Measurements from ENCODE around the gene PPP3CA.
"Not testable (repeated sequence)": the region's sequence is repeated elsewhere in the genome, so short reads cannot be mapped to it uniquely, and the experiment has no call there.

PPP3CA gene

DNA sequence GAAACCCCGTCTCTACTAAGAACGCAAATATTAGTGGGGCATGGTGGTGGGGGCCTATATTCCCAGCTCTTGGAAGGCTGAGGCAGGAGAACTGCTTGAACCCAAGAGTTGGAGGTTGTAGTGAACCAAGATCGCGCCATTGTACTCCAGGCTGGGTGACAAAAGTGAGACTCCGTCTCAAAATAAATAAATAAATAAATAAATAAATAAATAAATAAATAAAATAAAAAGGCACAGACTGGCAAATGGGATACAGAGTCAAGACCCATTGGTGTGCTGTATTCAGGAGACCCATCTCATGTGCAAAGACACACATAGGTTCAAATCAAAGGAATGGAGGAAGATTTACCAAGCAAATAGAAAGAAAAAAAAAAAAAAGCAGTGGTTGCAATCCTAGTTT is 216.3 kb downstream of the PPP3CA start:
- not testable (repeated sequence) for DNase-seq

DNA sequence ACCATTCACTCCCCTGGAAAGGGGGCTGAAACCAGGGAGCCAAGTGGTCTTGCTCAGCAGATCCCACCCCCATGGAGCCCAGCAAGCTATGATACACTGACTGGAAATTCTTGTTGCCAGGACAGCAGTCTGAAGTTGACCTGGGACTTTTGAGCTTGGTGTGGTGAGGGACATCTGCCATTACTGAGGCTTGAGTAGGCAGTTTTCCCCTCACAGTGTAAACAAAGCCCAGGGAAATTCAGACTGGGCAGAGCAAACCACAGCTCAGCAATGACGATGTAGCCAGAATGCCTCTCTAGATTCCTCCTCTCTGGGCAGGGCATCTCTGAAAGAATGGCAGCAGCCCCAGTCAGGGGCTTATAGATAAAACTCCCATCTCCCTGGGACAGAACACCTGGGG is 218.4 kb downstream of the PPP3CA start:
- DNase-seq, result not testable (repeated sequence)

DNA sequence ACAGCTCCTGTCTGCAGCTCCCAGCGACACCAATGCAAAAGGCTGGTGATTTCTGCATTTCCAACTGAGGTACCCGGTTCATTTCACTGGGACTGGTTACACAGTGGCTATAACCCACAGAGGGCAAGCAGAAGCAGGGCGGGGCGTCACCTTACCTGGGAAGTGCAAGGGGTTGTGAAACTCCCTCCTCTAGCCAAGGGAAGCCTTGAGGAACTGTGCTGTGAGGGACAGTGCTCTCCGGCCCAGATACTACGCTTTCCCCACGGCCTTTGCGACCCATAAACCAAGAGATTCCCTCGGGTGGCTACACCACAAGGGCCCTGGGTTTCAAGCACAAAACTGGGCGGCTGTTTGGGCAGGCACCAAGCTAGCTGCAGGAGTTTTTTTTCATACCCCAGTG is 218.9 kb downstream of the PPP3CA start:
- DNase-seq, result no peak

DNA sequence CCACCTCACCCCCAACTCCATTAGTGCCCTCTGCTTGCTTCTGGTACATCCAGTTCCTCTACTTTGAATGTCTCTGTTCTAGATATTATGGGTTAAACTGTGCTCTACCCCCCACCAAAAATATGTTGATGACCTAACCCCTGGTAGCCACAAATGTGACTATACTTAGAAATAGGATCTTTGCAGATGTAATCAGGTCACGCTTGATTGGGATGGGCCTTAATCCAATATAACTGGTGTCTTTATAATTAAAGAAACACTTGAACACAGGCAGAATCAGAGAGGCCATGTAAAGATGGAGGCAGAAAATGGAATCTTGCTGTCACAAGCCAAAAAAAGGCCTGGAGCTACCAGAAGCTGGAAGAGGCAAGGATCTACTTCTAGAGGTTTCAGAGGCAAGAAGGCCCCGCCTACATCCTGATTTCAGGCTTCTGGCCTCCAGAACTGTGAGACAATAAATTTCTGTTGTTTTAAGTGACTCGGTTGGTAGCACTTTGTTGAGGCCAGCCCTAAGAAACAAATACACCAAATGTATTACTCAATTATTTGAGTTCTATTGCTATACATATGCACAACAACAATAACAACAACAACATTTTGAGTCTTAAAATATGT is 220.0 kb downstream of the PPP3CA start:
- DNase-seq, result no peak

DNA sequence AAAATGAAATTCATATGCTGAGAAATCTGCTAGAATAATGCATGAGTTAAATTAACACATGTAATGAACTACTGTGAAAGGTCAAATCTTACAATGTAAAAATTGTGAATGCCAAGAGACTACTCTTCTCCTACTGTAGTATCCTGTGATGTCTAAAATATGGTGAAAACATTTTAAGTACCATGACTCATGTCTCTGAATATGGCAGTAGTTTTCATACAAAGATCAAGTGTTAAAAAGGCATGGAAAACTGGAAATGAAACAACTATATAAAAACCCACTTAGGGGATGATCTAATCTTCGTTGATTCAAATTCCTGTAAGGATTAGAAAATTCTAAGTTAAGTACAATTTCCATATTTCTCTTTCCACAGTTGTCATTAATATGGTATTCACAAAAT is 221.3 kb downstream of the PPP3CA start:
- DNase-seq, result no peak

DNA sequence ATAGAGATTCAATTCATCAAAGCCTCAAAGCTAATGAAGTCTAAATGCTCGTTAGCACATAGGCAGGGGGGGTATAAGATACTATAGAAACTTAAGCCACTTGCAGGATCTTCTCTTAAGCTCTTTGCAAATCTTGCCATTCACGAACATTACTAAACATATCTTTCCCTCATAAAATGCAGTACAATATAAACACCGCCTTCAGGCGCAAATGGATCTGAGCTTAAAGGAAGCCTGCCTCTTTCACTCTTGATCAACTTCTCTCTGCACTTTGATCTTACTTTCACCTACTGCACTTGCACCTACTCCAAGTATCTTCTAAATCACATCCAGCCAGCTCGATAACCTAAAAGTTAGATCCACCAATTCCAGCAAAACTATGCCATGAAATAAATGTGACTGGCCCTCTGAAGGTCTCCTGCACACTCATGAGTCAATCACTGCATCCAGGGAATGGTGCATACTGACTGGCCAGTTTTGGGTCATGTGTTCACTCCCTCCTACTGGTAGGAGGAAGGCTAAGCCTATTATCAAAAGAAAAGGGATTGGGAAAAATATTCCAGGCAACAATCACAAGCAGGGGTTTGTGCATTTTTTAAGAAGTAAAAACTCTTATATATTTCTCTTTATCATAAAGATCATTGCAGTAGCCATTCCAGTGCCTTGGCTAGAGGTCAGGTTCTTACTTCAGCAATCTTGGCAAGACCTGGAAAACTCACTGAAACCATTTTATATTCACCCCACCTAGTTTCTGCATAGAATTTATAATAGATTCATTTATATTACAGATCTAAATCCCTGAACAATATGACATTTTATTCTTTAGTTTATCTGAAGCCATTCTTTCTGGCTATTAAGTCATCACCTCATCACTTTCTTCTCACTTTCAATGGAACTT is 222.0 kb downstream of the PPP3CA start:
- DNase-seq, result no peak

DNA sequence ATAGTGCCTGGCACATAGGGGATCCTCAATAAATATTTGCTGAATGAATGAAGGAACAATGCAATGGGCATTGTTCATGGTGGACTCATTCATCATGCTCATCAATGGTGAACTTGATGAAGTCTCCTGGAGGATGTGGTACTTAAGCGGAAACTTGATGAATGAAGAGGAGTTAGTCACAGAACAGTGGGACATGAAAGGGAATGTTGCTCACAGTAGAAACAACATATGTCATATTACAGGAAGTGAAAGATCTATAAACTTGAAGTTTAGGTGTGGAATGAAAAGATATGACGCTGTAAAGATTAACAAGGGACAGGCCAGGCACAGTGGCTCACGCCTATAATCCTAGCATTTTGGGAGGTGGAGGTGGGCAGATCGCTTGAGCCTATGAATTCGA is 224.1 kb downstream of the PPP3CA start:
- no peak for DNase-seq

DNA sequence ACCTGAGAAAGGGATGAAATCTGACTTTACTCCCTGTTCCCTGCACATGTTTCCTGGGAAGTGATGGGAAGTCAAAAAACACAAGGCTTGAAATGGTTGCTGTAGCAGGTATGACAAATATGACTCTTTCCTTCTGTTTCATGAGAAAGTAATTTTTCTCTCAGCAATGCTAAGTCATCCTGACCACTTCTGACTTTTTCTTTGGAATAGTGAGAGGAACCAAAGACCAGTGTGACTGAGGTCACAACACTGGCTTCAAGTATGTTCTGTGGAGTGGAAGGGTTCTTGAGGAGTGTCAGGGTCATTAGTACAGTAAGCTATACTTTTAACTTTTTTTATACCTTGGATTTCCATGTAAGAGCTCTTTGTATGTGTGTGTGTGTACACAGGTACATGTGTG is 225.3 kb downstream of the PPP3CA start:
- DNase-seq, result no peak

DNA sequence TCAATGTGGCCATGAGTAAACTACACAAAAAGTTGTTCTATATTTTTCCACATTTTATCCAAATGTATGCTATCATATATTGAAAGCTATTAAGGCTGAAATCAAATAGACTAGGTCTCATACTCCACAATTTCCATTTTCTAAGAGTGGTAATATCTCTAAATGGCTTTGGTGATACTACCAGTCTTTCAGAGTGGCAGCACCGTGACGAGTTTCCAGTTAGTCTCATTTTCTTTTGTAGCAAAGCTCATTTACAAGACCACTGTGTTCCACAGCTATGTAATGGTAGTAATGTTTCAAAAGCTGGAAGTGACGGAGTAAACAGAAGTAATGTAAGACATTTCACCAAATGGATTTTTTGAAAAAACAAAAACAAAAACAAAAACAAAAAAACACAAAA is 228.2 kb downstream of the PPP3CA start:
- no peak for DNase-seq

DNA sequence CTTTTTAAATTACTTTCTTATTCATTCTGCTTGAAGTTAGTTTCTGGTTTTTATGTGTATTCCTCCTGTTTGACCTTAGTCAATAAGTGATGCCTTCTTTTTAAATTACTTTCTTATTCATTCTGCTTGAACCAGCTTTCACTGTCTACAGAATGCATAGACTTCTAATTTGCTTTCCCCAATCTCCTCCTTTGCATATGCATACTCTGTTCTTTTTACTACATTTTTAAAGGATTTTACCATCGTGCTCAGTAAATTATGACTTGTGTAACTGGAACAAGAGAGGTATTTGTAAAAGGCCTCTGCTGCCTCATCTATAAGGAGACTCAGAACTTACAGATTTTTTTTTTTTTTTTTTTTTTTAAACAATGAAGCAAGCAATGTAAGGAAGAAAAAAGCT is 228.7 kb downstream of the PPP3CA start:
- no peak for DNase-seq

DNA sequence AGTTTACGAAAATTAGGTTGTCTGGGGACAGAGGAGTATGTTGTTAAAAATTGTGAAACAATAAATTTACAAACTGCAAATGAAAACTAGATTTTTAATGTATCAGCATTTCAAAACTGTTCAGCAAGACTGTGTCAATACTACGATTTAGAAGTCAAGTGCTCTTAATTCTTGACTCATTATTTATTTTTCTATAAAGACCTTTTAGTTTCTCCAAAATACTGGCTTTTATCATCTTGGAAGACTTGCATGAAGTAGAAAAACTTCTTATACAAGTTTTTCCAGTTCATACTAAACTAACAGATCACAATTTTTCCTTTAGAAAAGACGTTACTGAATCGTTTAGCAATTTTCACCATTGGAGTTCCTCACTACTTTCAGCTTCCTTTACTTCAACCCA is 231.4 kb downstream of the PPP3CA start:
- no peak for DNase-seq

DNA sequence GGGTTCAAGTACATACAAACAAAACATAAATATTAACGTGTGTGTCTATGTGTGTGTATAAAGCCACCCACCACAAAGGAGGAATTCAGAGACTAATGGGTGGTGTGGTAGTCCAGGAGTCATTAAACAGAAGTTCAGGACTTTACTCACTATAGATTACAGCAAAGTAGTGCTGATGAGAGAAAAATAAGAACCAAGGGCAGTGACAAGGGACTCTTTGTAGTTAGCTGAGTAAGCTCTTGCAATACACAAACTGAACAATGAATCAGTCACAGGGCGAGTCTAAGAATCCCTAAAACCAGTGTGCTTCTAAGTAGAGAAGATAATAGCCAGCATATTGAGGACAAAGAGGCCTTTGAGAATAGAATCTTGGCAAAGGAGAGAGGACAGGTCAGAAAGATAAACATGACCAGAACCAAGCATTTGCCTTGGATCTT is 232.4 kb downstream of the PPP3CA start:
- DNase-seq, result no peak

DNA sequence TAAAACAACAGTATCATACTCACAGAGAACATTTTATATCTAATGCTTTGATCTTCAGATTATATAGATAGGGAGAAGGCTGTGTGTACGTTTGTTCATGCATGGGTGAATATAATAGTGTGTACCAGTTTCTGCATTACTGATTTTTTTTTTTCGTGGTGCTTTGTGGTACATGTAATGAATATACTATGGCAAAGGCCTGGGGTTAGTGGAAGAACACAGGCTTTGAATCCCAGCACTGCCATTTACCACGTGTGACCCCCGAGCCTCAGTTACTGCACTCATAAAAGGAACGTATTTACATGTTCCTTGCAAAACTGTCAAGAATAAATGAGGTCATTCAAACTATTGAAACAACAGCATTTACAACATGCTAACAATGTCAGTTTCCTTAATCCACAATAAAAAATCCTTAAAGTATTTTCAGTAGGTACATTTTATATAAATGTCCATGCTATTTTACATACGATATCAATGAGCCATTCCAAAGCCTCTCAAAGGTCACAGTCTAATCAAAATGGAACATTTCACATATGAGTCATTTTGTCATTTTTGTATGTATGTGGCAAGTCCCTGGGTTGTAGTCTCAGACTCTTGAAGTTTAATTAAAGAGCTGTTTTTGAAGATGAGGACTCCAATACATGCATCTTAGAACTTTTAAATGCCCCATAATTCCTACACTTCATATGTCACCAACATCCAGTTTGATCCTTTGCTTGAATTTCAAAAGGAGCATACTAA is 242.8 kb downstream of the PPP3CA start:
- DNase-seq, result no peak

DNA sequence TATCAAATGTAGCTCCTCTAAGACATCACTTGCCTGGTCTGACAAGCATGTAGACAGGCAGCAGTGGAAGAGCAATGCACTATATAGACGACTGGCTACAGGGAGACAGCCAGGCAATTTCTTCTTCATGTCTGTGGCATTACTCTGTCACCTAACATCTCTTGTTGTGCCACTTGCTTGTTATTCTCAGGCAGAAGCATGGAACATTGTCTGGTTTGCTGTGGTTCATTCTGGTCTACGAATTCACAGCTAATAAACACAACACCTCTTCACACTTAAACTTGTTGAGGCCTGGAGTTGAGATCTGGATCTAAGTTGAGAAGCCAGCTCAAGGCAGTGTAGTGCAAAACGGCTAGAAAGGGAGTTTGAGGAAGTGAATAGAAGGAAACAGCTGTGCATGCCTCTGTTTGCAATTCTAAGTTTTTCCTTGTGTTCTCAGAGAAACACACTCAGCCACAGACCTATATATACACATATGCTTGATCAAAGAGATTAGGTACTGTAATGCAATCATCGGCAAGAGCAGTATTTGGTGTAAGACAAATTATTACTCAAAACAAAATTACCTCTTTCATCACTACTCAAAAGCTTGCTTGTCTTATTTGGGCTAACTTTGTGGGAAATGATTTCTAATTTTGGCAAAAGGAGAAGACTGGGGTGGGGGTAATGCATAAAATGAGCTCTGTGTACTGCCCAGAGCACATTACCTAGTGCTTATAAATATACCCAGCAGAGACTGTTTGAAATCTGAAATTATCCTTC is 243.8 kb downstream of the PPP3CA start:
- no peak for DNase-seq

DNA sequence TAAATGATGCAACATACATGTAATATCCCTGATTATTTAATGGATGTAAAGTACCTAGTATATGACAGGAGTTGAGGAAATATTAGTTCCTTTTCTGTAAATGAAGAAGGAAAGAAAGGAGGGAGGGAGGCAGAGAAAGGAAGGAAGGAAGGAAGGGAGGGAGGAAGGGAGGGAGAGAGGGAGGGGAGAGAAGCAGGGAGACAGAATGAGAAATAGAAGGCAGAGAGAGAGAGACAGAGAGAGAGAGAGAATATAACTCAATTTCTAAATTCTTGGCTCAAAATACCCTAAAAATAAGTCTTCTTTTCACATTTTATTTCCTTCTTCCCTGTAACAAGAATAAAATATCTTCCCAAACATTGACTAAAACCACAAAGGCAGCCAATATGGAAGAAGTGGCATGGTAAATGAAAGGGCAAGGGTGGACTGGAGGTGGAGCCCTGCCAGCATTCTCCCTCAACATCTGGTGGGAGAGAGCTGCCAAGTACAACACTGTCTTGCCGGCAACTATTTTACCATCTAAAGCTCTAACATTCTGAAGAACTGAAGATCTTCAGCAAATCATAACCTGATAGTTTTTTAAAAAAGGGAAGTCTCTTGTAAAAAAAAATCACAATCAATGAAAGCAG is 245.1 kb downstream of the PPP3CA start:
- no peak for DNase-seq

DNA sequence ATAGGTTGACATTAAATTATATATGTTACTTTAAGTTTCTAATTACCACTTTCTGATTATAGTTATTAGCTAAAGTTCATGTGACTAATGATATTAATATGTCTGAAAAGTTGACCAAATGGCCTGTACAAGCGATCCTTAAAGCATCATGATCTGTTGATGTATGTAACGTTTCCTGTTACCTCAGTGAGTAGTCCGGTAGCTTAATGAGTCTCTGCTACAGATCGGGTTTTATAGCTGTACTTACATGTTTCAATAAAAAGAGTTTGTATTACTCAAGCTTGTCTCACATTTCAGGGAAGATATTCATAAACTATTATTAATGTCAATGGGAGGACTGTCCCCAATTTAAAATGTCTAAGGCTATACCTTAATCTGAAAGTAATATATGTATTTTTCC is 246.3 kb downstream of the PPP3CA start:
- DNase-seq, result no peak

DNA sequence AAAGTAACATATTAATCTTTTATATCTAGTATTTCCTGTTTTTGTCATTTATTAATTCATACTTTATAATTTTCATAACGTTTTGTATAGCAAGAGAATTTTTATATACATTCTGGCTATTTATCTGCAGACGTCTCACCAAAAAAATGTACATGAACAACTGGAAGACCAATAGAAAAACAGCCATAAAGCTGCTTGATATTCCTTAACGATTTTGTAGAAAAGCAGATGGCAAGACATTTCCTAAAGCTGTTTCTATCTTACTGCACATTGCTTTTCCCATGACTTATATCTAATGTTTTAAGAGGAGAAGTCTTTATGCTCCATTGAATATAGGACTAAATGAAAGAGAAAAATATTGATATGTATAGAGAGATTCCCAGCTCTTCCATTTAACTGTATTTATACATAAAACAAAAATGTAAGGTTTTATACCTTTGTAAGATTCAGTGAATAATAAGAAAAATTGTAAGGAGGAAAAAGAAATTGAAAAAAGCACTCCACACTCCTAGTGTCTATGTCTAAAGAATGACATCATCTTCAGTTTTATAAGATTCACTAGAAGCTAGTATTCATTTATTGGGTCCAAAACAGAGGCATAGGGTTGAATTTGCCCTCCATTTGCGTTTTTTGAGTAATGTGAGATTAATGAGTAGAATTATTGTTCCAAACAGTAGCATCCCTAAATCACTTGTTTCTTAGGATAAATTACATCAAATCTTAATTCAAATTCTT is 248.5 kb downstream of the PPP3CA start:
- no peak for DNase-seq

DNA sequence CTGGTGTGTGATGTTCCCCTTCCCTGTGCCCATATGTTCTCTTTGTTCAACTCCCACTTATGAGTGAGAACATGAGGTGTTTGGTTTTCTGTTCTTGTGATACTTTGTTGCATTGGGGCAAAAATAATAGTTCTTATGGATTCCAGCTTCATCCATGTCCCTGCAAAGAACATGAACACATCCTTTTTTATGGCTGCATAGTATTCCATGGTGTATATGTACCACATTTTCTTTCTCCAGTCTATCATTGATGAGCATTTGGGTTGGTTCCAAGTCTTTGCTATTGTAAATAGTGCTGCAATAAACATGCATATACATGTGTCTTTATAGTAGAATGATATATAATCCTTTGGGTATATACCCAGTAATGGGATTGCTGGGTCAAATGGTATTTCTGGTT is 254.7 kb downstream of the PPP3CA start:
- not testable (repeated sequence) for DNase-seq

DNA sequence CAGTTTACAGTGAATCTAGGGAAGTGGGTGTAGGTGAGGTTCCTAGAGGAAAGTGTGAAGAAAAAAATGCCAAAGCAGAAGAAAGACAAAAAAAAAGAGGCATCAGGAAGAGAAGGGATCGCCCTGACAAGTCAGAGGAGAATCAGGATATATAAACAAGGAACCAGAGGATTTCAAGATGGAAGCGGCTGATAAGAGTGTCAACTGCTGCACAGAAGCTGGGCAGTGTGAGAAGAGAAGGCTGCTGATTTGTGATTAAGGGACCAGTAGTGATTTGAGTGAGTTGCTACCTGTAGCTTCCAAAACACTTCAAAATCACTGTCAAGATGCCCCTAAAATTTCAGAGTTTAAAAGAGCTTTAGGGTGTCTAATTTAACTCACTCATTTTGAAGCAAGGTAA is 258.2 kb downstream of the PPP3CA start:
- no peak for DNase-seq

DNA sequence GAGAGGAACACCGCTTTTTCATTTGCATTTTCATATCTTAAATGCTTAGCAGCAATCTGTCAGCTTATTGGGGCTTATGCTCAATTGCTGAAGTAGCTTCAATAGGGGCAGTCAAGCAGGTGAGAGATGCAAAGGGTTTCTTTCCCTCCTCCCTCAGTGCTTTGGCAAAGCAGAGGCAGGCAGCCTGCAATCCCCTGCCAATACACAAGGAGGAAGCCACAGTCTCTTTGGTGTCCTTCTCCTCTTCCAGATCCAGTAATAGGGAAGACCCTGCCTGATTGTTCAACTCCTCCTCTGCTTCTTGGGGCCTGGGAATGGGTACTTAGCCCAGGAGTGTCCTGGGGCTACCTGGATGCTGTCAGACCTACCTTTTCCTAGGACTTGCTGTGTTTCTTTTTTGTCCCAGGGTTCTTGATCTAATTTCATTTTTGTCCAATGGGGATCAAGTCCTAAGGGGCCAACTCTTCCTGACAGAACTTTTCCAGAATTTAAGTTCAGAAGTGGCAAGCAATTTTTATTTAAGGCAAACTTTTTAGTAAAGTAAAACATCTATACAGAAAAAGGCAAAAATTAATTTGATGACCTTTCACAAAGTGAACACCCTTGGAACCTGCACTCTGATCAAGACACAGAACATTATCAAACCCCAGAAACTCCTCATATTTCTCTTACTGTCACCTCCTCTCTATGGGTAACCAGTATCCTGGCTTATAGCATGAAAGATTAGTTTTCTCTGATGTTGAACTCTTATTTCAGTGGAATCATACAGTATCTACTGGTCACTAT is 260.3 kb downstream of the PPP3CA start:
- no peak for DNase-seq

DNA sequence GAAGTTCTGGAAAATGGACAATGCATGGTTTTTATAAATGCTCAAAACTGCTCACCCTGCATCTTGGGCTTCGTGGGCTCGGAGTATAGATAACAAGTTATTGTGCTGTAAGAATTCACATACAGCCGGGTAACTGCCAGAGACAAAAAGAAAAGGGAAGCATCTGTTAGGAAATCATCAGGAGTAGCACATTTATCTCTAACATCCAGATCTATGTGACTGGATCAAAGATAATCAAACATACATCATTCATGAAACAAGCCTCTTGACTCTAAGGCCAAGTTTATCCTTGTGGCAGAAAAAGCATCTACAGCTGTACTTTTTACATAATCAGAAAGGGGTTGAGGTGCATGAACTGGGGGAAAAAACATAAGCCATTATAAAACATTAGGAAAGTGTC is 264.2 kb downstream of the PPP3CA start:
- DNase-seq, result no peak
